Amniotic stem cell (primary cell): Measurements from ENCODE around the gene EVX1.

ENCODE experiments used
- DNase-seq: peaks from one replicate; lab custom pipeline; 2025; lab: John Stamatoyannopoulos, UW

Gene EVX1

GRCh38 chr7:27250557-27251070 lies 8.0 kb downstream of the EVX1 start:
- DNase-seq = no peak

- DNase-seq = no peak
Observed at GRCh38 chr7:27251136-27251651, 8.6 kb downstream of the EVX1 start.

GRCh38 chr7:27251652-27252590 lies 9.3 kb downstream of the EVX1 start:
- no peak for DNase-seq

- no peak for DNase-seq
Observed at GRCh38 chr7:27254625-27255024, 12.0 kb downstream of the EVX1 start.

- DNase-seq = no peak
Observed at GRCh38 chr7:27260211-27260610, 17.6 kb downstream of the EVX1 start.

- DNase-seq = no peak
Observed at GRCh38 chr7:27262121-27262520, 19.5 kb downstream of the EVX1 start.

- no peak for DNase-seq
Observed at GRCh38 chr7:27263781-27264180, 21.2 kb downstream of the EVX1 start.

- no peak for DNase-seq
Observed at GRCh38 chr7:27269455-27269854, 26.9 kb downstream of the EVX1 start.

- DNase-seq = no peak
Observed at GRCh38 chr7:27271384-27271783, 28.8 kb downstream of the EVX1 start.

GRCh38 chr7:27277628-27278027 lies 35.0 kb downstream of the EVX1 start:
- DNase-seq = no peak

GRCh38 chr7:27283558-27283957 lies 41.0 kb downstream of the EVX1 start:
- no peak for DNase-seq

GRCh38 chr7:27295236-27295635 lies 52.6 kb downstream of the EVX1 start:
- no peak for DNase-seq

GRCh38 chr7:27297356-27297755 lies 54.8 kb downstream of the EVX1 start:
- DNase-seq = no peak
